Fibroblast of villous mesenchyme (primary cell): ENCODE results near the gene ADCYAP1R1. TPM values are rescaled to one million over a fixed set of nuclear protein-coding genes. Genes with fewer than 3 reads are reported as not detected.

ENCODE experiments used
- DNase-seq: peaks from one replicate; pipeline ENCODE4 v3.0.0-alpha.2; 2010; ENCODE audit warnings: low read depth
- H3K4me3 ChIP-seq: 2 replicates; pipeline ENCODE4 v1.5.1; 2011; ENCODE audit warnings: low read depth, mild to moderate bottlenecking, low read length
- CTCF ChIP-seq: IDR thresholded peaks from 2 replicates; pipeline ENCODE4 v1.5.1; 2012; ENCODE audit warnings: low read depth, mild to moderate bottlenecking, low read length; ENCODE audit not compliant: insufficient read depth
- total RNA-seq: library from RNA; depleted of rRNA; stranded (reverse); fragments of >200 nt; gene quantifications from 2 replicates; pipeline ENCODE4 v1.2.3, GENCODE V29; 2012

ADCYAP1R1 gene
- total RNA-seq: under 0.01 TPM in 1 of 2 replicates, not detected in the other

- H3K4me3 ChIP-seq: no peak within 1 kb of the TSS
- no peak for DNase-seq
- TF ChIP-seq CTCF: no peak
These were observed at the start of gene ADCYAP1R1 for GRCh38 chr7:31051598-31052486. TSS of gene ADCYAP1R1 (plus strand) at chr7:31052308. CDS start at chr7:31063265, 10,957 bp downstream.

GRCh38 chr7:31003097-31003496 is 49.0 kb upstream of the ADCYAP1R1 start:
- H3K4me3 ChIP-seq: no peak overlapping the region
- TF ChIP-seq CTCF: no peak
- no peak for DNase-seq

- TF ChIP-seq CTCF: no peak
- no peak for DNase-seq
- no peak overlapping the region for H3K4me3 ChIP-seq
These were observed 48.4 kb upstream of the ADCYAP1R1 start for GRCh38 chr7:31003721-31004120.

GRCh38 chr7:31004393-31004792 is 47.7 kb upstream of the ADCYAP1R1 start:
- DNase-seq: no peak
- no peak overlapping the region for H3K4me3 ChIP-seq
- TF ChIP-seq CTCF: no peak

GRCh38 chr7:31006857-31007256 is 45.3 kb upstream of the ADCYAP1R1 start:
- no peak for DNase-seq
- no peak for TF ChIP-seq CTCF

GRCh38 chr7:31007634-31008033 is 44.5 kb upstream of the ADCYAP1R1 start:
- DNase-seq: no peak
- no peak for TF ChIP-seq CTCF
- no peak overlapping the region for H3K4me3 ChIP-seq

More at GRCh38 chr7:31006857-31007256, 45.3 kb upstream of the ADCYAP1R1 start:
- no peak overlapping the region for H3K4me3 ChIP-seq
